22Rv1 (cell line): ENCODE measurements around the gene SPATA31C2.
"Not testable (repeated sequence)": the region's sequence is repeated elsewhere in the genome, so short reads cannot be mapped to it uniquely, and the experiment has no call there.

Experiments used
- H3K27ac ChIP-seq: fragments of 450-650 bp; 2 replicates; pipeline ENCODE4 v1.5.1; 2017
- CTCF ChIP-seq: fragments of 450-650 bp; IDR thresholded peaks from 2 replicates; pipeline ENCODE4 v1.5.1; 2017; ENCODE audit warnings: mild to moderate bottlenecking
- ZFX ChIP-seq: fragments of 450-650 bp; IDR thresholded peaks from 2 replicates; pipeline ENCODE4 v1.6.1; 2017; ENCODE audit warnings: antibody characterized with exemption, borderline replicate concordance

The SPATA31C2 gene

GRCh38 chr9:88166660-88167059, 28.4 kb upstream of the SPATA31C2 start:
- no peak overlapping the region for H3K27ac ChIP-seq
- TF ChIP-seq ZFX: no peak
- no peak for TF ChIP-seq CTCF

GRCh38 chr9:88164850-88165249, 26.6 kb upstream of the SPATA31C2 start:
- no peak overlapping the region for H3K27ac ChIP-seq
- TF ChIP-seq ZFX (no peak), CTCF (no peak)

GRCh38 chr9:88161144-88161543, 22.9 kb upstream of the SPATA31C2 start:
- no peak overlapping the region for H3K27ac ChIP-seq

GRCh38 chr9:88143957-88144625, 5.8 kb upstream of the SPATA31C2 start:
- no peak for TF ChIP-seq CTCF
- no peak for TF ChIP-seq ZFX
- no peak overlapping the region for H3K27ac ChIP-seq

More at GRCh38 chr9:88161144-88161543, 22.9 kb upstream of the SPATA31C2 start:
- TF ChIP-seq CTCF (no peak), ZFX (no peak)

- H3K27ac ChIP-seq: no peak overlapping the region
- no peak for TF ChIP-seq ZFX
- TF ChIP-seq CTCF: no peak
Observed at GRCh38 chr9:88143179-88143578, 4.9 kb upstream of the SPATA31C2 start.

GRCh38 chr9:88133552-88133951, 4.7 kb downstream of the SPATA31C2 start:
- not testable (repeated sequence) for H3K27ac ChIP-seq

GRCh38 chr9:88129556-88129955, 8.7 kb downstream of the SPATA31C2 start:
- not testable (repeated sequence) for H3K27ac ChIP-seq

GRCh38 chr9:88127700-88128300, 10.5 kb downstream of the SPATA31C2 start:
- not testable (repeated sequence) for H3K27ac ChIP-seq

GRCh38 chr9:88123413-88123812, 14.9 kb downstream of the SPATA31C2 start:
- not testable (repeated sequence) for H3K27ac ChIP-seq

- not testable (repeated sequence) for H3K27ac ChIP-seq
Observed at GRCh38 chr9:88118121-88118520, 20.2 kb downstream of the SPATA31C2 start.

- not testable (repeated sequence) for H3K27ac ChIP-seq
Observed at GRCh38 chr9:88114968-88115612, 23.2 kb downstream of the SPATA31C2 start.

- not testable (repeated sequence) for H3K27ac ChIP-seq
Observed at GRCh38 chr9:88114283-88114967, 23.9 kb downstream of the SPATA31C2 start.
